ENCODE data around the gene TRIM37.

Gene TRIM37

DNA sequence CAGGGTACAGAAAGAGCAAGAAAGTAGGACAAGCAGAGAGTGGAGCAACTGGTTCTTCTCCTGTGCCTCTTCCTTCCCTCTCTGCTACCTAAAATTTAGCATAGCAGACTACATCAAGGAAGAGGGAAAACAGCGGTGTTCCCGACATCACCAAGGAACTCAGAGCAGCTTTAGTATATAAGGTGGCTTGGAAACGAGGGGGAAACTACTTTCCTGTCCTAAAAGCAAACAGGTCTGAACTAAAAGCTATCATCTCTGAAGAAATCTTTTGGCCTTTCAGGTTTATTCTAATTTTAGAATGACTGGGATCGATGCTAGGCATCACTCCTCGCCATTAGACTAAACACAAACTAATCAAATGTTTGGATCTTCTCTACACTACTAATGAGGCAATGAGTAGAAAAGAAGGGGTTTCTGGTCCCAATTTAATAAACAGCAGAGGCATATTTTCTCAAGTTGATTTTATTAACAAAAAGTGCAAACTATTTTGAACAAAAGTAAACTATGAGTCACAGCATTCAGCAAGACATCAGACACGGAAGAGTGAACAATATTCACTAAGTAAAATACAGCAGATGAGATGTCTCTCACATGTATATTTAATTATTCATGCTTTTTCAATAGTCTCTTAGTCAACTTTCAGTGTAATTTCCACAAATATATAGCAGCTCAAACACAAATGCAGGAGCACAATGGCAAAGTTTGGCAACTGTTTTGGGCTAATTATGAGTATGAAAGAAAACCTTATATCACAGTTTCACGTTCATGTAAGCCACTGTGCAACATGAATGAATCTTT lies 108.7 kb downstream of the TRIM37 start:
- H3K4me3 ChIP-seq (ENCODE audit: low read depth, low read length): no peak overlapping the region
- TF ChIP-seq, protein P1, sequence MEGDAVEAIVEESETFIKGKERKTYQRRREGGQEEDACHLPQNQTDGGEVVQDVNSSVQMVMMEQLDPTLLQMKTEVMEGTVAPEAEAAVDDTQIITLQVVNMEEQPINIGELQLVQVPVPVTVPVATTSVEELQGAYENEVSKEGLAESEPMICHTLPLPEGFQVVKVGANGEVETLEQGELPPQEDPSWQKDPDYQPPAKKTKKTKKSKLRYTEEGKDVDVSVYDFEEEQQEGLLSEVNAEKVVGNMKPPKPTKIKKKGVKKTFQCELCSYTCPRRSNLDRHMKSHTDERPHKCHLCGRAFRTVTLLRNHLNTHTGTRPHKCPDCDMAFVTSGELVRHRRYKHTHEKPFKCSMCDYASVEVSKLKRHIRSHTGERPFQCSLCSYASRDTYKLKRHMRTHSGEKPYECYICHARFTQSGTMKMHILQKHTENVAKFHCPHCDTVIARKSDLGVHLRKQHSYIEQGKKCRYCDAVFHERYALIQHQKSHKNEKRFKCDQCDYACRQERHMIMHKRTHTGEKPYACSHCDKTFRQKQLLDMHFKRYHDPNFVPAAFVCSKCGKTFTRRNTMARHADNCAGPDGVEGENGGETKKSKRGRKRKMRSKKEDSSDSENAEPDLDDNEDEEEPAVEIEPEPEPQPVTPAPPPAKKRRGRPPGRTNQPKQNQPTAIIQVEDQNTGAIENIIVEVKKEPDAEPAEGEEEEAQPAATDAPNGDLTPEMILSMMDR (IDR thresholded peaks at IDR 0.05; ENCODE audit: borderline replicate concordance, insufficient read depth, low read depth, low read length): no peak

DNA sequence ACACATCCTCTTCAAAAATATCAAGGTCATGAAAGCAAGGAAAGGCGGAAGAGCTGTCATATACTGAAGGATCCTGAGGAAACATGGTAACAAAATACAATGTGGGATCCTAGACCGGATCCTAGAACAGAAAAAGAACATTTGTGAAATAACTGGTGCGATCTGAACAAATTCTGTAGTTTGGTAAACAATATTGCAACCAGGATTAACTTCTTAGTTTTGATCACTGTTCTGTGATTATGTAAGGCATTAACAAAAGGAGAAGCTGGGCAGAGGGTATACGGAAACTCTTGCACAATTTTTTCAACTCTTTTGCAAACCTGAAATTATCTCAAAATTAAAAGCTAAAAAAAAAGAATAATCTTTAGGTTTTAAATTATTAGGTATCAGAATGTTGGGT lies 109.7 kb downstream of the TRIM37 start:
- TF ChIP-seq, protein P1 (IDR thresholded peaks at IDR 0.05; ENCODE audit: borderline replicate concordance, insufficient read depth, low read depth, low read length): no peak
- H3K4me3 ChIP-seq (ENCODE audit: low read depth, low read length): no peak overlapping the region

DNA sequence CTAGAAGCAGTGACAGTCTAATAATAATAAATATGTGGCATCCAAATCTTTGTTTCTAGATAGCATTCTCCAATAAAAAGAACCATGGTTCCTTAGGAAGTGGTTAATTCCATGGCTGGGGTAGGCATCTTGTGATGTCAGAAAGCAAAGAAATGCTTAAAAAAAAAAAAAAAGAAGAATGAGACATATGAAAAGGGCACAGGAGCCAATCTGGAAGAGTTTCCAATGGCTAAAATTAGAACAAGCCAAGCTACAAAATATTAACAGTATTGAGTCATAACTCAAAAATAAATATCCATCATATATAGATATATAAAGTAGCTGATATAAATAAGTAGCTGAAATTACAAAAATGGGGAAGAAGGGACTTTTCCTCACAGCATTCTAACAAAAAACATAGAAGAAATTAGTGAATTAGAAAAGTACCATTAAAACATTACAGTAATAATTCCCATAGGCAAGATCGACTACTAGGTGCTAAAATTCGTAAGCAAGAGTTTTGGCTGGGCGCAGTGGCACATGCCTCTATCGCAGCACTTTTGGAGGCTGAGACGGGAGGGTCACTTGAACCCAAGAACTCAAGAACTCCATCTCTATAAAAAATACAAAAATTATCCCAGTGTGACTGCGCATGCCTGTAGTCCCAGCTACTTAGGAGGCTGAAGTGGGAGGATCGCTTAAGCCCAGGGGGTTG lies 111.3 kb downstream of the TRIM37 start:
- no peak overlapping the region for H3K4me3 ChIP-seq (ENCODE audit: low read depth, low read length)
- TF ChIP-seq, protein P1 (IDR thresholded peaks at IDR 0.05; ENCODE audit: borderline replicate concordance, insufficient read depth, low read depth, low read length): no peak

DNA sequence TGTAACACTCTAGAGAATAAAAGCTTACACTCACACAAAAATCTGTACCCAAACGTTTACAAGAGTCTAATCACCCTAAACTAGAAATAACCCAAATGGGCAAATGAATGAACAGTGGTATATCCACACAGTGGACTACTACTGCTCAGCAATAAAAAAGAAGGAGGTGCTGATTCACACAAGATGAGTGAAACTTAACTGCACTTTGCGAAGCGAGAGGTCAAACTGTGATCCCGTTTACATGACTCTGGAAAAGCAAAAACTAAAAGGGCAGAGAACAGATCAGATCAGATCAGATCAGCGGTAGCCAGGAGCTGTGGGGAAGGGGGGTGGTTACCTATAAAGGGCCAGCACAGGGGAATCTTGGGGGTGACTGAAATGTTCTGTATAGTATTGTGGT lies 113.4 kb downstream of the TRIM37 start:
- TF ChIP-seq, protein P1 (IDR thresholded peaks at IDR 0.05; ENCODE audit: borderline replicate concordance, insufficient read depth, low read depth, low read length): no peak
- H3K4me3 ChIP-seq (ENCODE audit: low read depth, low read length): no peak overlapping the region

DNA sequence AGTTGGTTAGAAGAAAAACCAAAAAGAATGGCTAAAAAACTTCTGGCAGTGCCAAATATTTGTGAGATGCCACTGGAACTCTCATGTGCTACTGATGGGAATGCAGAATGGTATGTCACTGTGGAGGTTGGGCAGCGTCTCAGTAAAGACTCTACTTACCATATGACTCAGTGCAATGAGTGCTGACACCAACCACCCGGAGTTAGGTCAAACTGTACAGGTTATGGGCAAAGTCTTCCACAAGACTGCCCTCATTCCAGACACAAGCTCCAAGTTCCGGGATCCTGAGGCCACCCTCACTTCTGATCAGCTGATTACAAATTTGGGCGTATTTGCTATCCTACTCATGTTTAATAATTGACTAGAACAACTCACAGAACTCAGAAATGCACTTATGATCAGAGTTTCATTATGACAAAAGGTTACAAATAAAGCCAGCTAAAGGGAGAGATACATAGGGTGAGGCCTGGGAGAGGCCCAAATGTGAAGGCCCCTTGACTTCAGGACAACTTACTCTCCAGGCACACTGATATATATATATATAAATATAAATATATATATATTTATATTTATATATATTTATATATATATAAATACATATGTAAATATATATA lies 114.9 kb downstream of the TRIM37 start:
- TF ChIP-seq, protein P1 (IDR thresholded peaks at IDR 0.05; ENCODE audit: borderline replicate concordance, insufficient read depth, low read depth, low read length): no peak
- H3K4me3 ChIP-seq (ENCODE audit: low read depth, low read length): no peak overlapping the region

DNA sequence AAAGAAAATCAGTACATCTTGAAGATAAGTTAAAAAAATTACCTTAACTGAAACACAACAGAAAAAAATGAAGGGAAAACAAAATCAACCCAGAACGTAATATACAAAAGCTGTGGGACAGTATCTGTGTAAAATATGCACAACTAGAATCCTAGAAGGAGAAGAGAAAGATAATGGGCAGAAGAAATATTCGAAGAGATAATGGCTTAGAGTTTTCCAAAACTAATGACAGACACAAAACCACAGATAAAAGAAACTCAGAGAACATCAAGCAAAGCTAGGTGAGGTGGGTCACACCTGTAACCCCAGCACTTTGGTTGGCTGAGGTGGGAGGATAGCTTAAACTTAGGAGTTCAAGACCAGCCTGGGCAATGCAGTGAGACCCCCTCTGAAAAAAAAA lies 117.1 kb downstream of the TRIM37 start:
- H3K4me3 ChIP-seq (ENCODE audit: low read depth, low read length): no peak overlapping the region
- TF ChIP-seq, protein P1 (IDR thresholded peaks at IDR 0.05; ENCODE audit: borderline replicate concordance, insufficient read depth, low read depth, low read length): no peak
